ENCODE data around the gene MAPKAP1.

DNA sequence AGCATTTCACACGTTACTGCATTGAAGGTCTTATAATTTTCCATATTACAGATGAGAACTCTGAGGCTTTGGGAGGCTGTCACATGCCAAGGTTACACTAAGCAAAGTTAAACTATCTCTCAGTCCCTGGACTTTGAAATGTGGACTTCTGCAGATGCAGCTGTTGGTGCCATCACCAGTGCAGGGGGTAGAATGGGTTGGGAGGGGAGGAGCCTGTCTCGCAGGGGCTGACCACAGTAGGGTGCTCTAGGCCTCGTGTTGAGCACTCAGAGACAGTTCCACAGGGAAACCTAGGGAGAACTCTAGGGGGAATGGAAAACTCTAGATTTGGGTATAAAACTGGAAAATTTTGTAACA is 220.9 kb downstream of the MAPKAP1 start:
- TF ChIP-seq POLR2A (IDR thresholded peaks at IDR 0.05; ENCODE audit: low read depth, low read length) = no peak
- no peak for TF ChIP-seq TAF1 (IDR thresholded peaks at IDR 0.05; ENCODE audit: borderline replicate concordance, low read depth, low read length)
- no peak for TF ChIP-seq POLR2AphosphoS5 (IDR thresholded peaks at IDR 0.05; ENCODE audit: low read depth, low read length)
